Loucy (cell line): Measurements from ENCODE around the gene GREB1L.

Experiments used
- EZH2phosphoT487 ChIP-seq: fragments of 200-600 bp; IDR thresholded peaks from 2 replicates; pipeline ENCODE4 v1.6.1; 2018; ENCODE audit warnings: antibody characterized with exemption, mild to moderate bottlenecking, moderate library complexity, borderline replicate concordance
- TF ChIP-seq, protein P1 (sequence below): fragments of 200-600 bp; sonication (generic); conservative IDR thresholded peaks from 2 replicates; pipeline ENCODE4 v1.5.1; 2014; ENCODE audit warnings: mild to moderate bottlenecking, antibody characterized with exemption, low read length

DNA sequence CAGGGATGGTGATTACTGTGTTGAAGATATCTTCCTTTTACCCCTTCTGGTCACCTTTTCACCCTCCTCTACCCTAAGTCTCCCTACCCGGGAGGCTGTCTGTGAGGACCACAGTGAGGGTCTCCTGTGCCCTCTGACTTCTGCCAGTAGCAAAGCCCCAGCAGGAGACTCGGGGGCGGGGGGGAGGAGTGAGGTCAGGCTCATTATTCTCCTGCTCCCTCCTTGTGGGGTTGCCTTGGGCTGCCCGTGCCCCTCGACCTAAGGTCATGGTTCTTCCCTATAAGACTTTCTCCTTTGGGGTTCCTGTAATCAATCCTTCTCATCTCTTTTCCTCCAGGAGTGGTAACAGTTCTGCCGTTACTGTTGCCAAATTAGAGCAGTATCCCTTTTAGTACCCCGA, 65.5 kb downstream of the GREB1L start:
- TF ChIP-seq, protein P1, sequence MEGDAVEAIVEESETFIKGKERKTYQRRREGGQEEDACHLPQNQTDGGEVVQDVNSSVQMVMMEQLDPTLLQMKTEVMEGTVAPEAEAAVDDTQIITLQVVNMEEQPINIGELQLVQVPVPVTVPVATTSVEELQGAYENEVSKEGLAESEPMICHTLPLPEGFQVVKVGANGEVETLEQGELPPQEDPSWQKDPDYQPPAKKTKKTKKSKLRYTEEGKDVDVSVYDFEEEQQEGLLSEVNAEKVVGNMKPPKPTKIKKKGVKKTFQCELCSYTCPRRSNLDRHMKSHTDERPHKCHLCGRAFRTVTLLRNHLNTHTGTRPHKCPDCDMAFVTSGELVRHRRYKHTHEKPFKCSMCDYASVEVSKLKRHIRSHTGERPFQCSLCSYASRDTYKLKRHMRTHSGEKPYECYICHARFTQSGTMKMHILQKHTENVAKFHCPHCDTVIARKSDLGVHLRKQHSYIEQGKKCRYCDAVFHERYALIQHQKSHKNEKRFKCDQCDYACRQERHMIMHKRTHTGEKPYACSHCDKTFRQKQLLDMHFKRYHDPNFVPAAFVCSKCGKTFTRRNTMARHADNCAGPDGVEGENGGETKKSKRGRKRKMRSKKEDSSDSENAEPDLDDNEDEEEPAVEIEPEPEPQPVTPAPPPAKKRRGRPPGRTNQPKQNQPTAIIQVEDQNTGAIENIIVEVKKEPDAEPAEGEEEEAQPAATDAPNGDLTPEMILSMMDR = no peak
- no peak for TF ChIP-seq EZH2phosphoT487
